Ramos (cell line): Measurements from ENCODE around the gene TBL1X.

Experiments used
- in situ Hi-C: fragments of 300-500 bp; cut with MboI; formaldehyde crosslinking; loops from one replicate; pipeline ENCODE4 v1.14.3; 2022; ENCODE audit warnings: low sequenced_read_pairs; ENCODE audit not compliant: unreplicated experiment

Gene TBL1X

GRCh38 chrX:9781941-9782340 is 317.1 kb downstream of the TBL1X start:
- in situ Hi-C loops: no loop called here

- in situ Hi-C loops: no loop called here
Measured at GRCh38 chrX:9784332-9784731, 319.5 kb downstream of the TBL1X start.

- in situ Hi-C loops: no loop called here
Measured at GRCh38 chrX:9785254-9785943, 320.5 kb downstream of the TBL1X start.

- in situ Hi-C loops: no loop called here
Measured at GRCh38 chrX:9785944-9786797, 321.3 kb downstream of the TBL1X start, which contains the start of gene SHROOM2. SHROOM2 (plus strand) TSS chrX:9786429; CDS start chrX:9786546, 117 bp downstream.

GRCh38 chrX:9786798-9787635 is 322.2 kb downstream of the TBL1X start:
- in situ Hi-C loops: no loop called here

- in situ Hi-C loops: no loop called here
Measured at GRCh38 chrX:9788911-9789310, 324.1 kb downstream of the TBL1X start.

- in situ Hi-C loops: no loop called here
Measured at GRCh38 chrX:9789555-9789954, 324.7 kb downstream of the TBL1X start.
